HCT116 (cell line): ENCODE measurements around the gene SKA2. TPM values are rescaled to one million over a fixed set of nuclear protein-coding genes. Genes with fewer than 3 reads are reported as not detected.
"Not testable (repeated sequence)": the region's sequence is repeated elsewhere in the genome, so short reads cannot be mapped to it uniquely, and the experiment has no call there.

Experiments
- ATAC-seq: fragments of 200-7000 bp; cut with Tn5 transposase; 2 replicates; pipeline ENCODE4 v1.9.1; 2020; ENCODE audit warnings: mild to moderate bottlenecking, moderate library complexity
- BruUV-seq: library from RNA; stranded (reverse); fragments of 400-500 nt; replicated peaks from 2 replicates; lab custom pipeline; 2021; lab: Mats Ljungman, UMichigan
- CTCF ChIA-PET: fragments of 300-600 bp; sonication (Branson Sonifier 250); formaldehyde crosslinking; loops from one replicate; lab custom pipeline; 2021; ENCODE audit warnings: antibody characterized with exemption; lab: Charles Lee
- POLR2A ChIA-PET: fragments of 300-600, 350-600 bp; sonication (Branson Sonifier 250); formaldehyde crosslinking; loops from one replicate; lab custom pipeline; 2021; ENCODE audit warnings: antibody characterized with exemption; lab: Charles Lee
- RAD21 ChIA-PET, 2 experiments: fragments of 300-600 bp; sonication (Branson Sonifier 250); formaldehyde crosslinking; loops; one replicate each; lab custom pipeline; 2023; ENCODE audit warnings: low total read pairs in 2 of 2; ENCODE audit not compliant: uncharacterized antibody in 2 of 2, unreplicated experiment in 2 of 2, low non-redundant PET in 1 of 2; lab: Charles Lee
- DNase-seq: peaks from one replicate; pipeline ENCODE4 v3.0.0-alpha.2; 2010; ENCODE audit warnings: low read depth, low spot score
- H2AFZ ChIP-seq: fragments of 200-600 bp; shearing (Covaris generic), sonication (generic); 2 replicates; pipeline ENCODE4 v1.6.1; 2017; ENCODE audit warnings: low read depth, mixed run types, mixed read lengths, antibody characterized with exemption, low read length; ENCODE audit not compliant: poor library complexity, severe bottlenecking
- H3K27ac ChIP-seq: 2 replicates; pipeline ENCODE4 v1.5.1; 2012; ENCODE audit warnings: low read depth, low read length
- H3K27me3 ChIP-seq: fragments of 200-600 bp; sonication (generic); 2 replicates; pipeline ENCODE4 v1.6.1; 2016; ENCODE audit warnings: mixed run types, low read length, mixed read lengths; ENCODE audit not compliant: insufficient read depth
- H3K36me3 ChIP-seq, 2 experiments: fragments of 200-500 bp in 1 of 2; fragments of 200-600 bp in 1 of 2; sonication (Bioruptor generic) in 1 of 2; sonication (generic) in 1 of 2; 2 replicates each; pipeline versions ENCODE4 v1.5.1 to v1.6.1; 2014 to 2016; ENCODE audit warnings: low read length in 2 of 2, inconsistent platforms in 1 of 2, mixed read lengths in 1 of 2, mixed run types in 1 of 2; ENCODE audit not compliant: insufficient read depth in 2 of 2, control insufficient read depth in 1 of 2
- H3K4me1 ChIP-seq, 2 experiments: fragments of 200-600 bp in 1 of 2; sonication (generic) in 1 of 2; 2 replicates each; pipeline versions ENCODE4 v1.5.1 to v1.6.1; 2012 to 2017; ENCODE audit warnings: low read length in 2 of 2, inconsistent platforms in 1 of 2, mild to moderate bottlenecking in 1 of 2, mixed read lengths in 1 of 2, mixed run types in 1 of 2, moderate library complexity in 1 of 2; ENCODE audit not compliant: insufficient read depth in 2 of 2, control insufficient read depth in 1 of 2
- H3K4me2 ChIP-seq: fragments of 200-600 bp; sonication (generic); 2 replicates; pipeline ENCODE4 v1.6.1; 2017; ENCODE audit warnings: mixed run types, low read length, mixed read lengths
- H3K4me3 ChIP-seq, 2 experiments: fragments of 200-600 bp in 1 of 2; sonication (generic) in 1 of 2; replicated peaks in 1 of 2; 2 replicates each; pipeline ENCODE4 v1.5.1; 2011 to 2016; ENCODE audit warnings: low read length in 2 of 2, control low read depth in 1 of 2, low read depth in 1 of 2, mild to moderate bottlenecking in 1 of 2, mixed read lengths in 1 of 2, mixed run types in 1 of 2
- H3K79me2 ChIP-seq: fragments of 200-600 bp; sonication (generic); 2 replicates; pipeline ENCODE4 v1.6.1; 2017; ENCODE audit warnings: mild to moderate bottlenecking, mixed run types, low read length, moderate library complexity, mixed read lengths; ENCODE audit not compliant: insufficient read depth
- H3K9ac ChIP-seq: fragments of 200-600 bp; sonication (generic); 2 replicates; pipeline ENCODE4 v1.6.1; 2016; ENCODE audit warnings: low read length, mixed read lengths
- H3K9me2 ChIP-seq: fragments of 200-600 bp; sonication (generic), shearing (Covaris generic); 2 replicates; pipeline ENCODE4 v1.6.1; 2017; ENCODE audit warnings: mixed run types, mild to moderate bottlenecking, moderate library complexity; ENCODE audit not compliant: insufficient read depth
- H3K9me3 ChIP-seq, 2 experiments: fragments of 200-500 bp in 1 of 2; fragments of 200-600 bp in 1 of 2; sonication (Bioruptor generic) in 1 of 2; sonication (generic) in 1 of 2; 2 replicates each; pipeline ENCODE4 v1.6.1; 2014 to 2017; ENCODE audit warnings: low read length in 2 of 2, mixed read lengths in 2 of 2, inconsistent platforms in 1 of 2, low read depth in 1 of 2, mild to moderate bottlenecking in 1 of 2, mixed run types in 1 of 2, moderate library complexity in 1 of 2; ENCODE audit not compliant: control insufficient read depth in 1 of 2, insufficient read depth in 1 of 2
- H4K20me1 ChIP-seq: fragments of 200-600 bp; sonication (generic), shearing (Covaris generic); 2 replicates; pipeline ENCODE4 v1.6.1; 2017; ENCODE audit warnings: mixed run types, mild to moderate bottlenecking, moderate library complexity; ENCODE audit not compliant: insufficient read depth
- EGR1 ChIP-seq: IDR thresholded peaks from 2 replicates; pipeline ENCODE4 v1.6.1; 2012; ENCODE audit warnings: low read depth
- ELF1 ChIP-seq: IDR thresholded peaks from 2 replicates; pipeline ENCODE4 v1.6.1; 2012; ENCODE audit warnings: low read depth, borderline replicate concordance
- EZH2phosphoT487 ChIP-seq: fragments of 200-600 bp; IDR thresholded peaks from 2 replicates; pipeline ENCODE4 v1.6.1; 2018; ENCODE audit warnings: antibody characterized with exemption, borderline replicate concordance
- POLR2AphosphoS5 ChIP-seq: IDR thresholded peaks from 2 replicates; pipeline ENCODE4 v1.6.1; 2011; ENCODE audit warnings: mild to moderate bottlenecking, low read depth, low read length, moderate library complexity
- RAD21 ChIP-seq: IDR thresholded peaks from 2 replicates; pipeline ENCODE4 v1.6.1; 2012; ENCODE audit warnings: low read depth, mild to moderate bottlenecking
- SIN3A ChIP-seq: IDR thresholded peaks from 2 replicates; pipeline ENCODE4 v1.6.1; 2012; ENCODE audit warnings: low read depth
- SP1 ChIP-seq: IDR thresholded peaks from 2 replicates; pipeline ENCODE4 v1.6.1; 2012; ENCODE audit warnings: low read depth
- YY1 ChIP-seq: IDR thresholded peaks from 2 replicates; pipeline ENCODE4 v1.6.1; 2011; ENCODE audit warnings: low read length, low read depth, moderate library complexity, mild to moderate bottlenecking; ENCODE audit not compliant: insufficient replicate concordance; ENCODE audit errors: extremely low read depth
- ZFX ChIP-seq: fragments of 450-650 bp; IDR thresholded peaks from 2 replicates; pipeline ENCODE4 v1.6.1; 2017
- ZNF274 ChIP-seq: fragments of 200-500 bp; sonication (Bioruptor generic); IDR thresholded peaks from 2 replicates; pipeline ENCODE4 v1.6.1; 2014; ENCODE audit warnings: mild to moderate bottlenecking, low read depth, low read length, inconsistent platforms
- intact Hi-C: fragments of 100-400 bp; cut with micrococcal nuclease; formaldehyde crosslinking; loops from 2 replicates; pipeline ENCODE4 v1.10.0; 2022
- total RNA-seq: library from RNA; stranded (reverse); gene quantifications from one replicate; pipeline ENCODE4 v1.2.1, GENCODE V29; 2021; ENCODE audit not compliant: unreplicated experiment
- TF ChIP-seq, protein P1 (sequence below): IDR thresholded peaks from 2 replicates; pipeline ENCODE4 v1.6.1; 2011; ENCODE audit warnings: mild to moderate bottlenecking, low read length, moderate library complexity; ENCODE audit not compliant: insufficient replicate concordance; ENCODE audit errors: extremely low read depth
- TF ChIP-seq, protein P2 (sequence below): IDR thresholded peaks from 2 replicates; pipeline ENCODE4 v1.6.1; 2012
- TF ChIP-seq, protein P3 (sequence below): IDR thresholded peaks from 2 replicates; pipeline ENCODE4 v1.6.1; 2012

The SKA2 gene
- total RNA-seq, 1 experiment from 2014 or later: 72.8 TPM

DNA sequence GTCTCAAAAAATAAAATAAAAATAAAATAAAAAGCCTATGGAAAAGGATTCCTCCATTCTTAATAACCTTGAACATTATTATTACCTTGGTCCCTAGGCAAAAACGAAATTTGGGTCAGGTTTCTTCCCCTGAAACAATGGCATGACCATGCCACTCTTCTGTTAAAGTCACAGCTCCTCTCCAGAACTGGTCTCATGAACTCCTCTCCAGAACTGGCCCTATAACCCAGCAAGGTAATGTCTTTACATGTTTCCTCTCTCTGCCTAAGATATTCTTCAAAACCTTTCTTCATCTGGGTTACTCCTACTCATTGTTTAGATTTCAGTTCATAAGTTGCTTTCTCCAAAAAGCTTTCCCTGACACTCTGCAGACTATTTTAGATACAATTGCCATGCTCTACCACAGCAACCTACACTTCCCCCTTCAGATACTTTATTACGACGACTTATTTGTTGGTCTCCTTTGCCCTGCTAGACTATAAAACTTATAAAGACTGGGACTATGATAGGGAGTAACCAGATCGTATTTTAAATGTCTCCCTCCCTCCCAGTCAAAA lies 61.8 kb downstream of the SKA2 start:
- H3K9me2 ChIP-seq: no peaks in the 10 kb centered on the region
- TF ChIP-seq ZFX: no peak
- no peak for TF ChIP-seq ZNF274
- TF ChIP-seq POLR2AphosphoS5: no peak
- TF ChIP-seq YY1: no peak
- TF ChIP-seq, protein P1, sequence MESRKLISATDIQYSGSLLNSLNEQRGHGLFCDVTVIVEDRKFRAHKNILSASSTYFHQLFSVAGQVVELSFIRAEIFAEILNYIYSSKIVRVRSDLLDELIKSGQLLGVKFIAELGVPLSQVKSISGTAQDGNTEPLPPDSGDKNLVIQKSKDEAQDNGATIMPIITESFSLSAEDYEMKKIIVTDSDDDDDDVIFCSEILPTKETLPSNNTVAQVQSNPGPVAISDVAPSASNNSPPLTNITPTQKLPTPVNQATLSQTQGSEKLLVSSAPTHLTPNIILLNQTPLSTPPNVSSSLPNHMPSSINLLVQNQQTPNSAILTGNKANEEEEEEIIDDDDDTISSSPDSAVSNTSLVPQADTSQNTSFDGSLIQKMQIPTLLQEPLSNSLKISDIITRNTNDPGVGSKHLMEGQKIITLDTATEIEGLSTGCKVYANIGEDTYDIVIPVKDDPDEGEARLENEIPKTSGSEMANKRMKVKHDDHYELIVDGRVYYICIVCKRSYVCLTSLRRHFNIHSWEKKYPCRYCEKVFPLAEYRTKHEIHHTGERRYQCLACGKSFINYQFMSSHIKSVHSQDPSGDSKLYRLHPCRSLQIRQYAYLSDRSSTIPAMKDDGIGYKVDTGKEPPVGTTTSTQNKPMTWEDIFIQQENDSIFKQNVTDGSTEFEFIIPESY: no peak
- no peak for TF ChIP-seq SIN3A
- no peak for TF ChIP-seq SP1
- TF ChIP-seq, protein P2, sequence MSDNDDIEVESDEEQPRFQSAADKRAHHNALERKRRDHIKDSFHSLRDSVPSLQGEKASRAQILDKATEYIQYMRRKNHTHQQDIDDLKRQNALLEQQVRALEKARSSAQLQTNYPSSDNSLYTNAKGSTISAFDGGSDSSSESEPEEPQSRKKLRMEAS: no peak
- no peak for TF ChIP-seq ELF1
- TF ChIP-seq, protein P3, sequence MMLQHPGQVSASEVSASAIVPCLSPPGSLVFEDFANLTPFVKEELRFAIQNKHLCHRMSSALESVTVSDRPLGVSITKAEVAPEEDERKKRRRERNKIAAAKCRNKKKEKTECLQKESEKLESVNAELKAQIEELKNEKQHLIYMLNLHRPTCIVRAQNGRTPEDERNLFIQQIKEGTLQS: no peak
- no peak for TF ChIP-seq EZH2phosphoT487
- TF ChIP-seq EGR1: no peak
- TF ChIP-seq RAD21: no peak
- TF ChIP-seq, all 23 proteins: peak for 0
- Histone ChIP-seq H3K79me2 (peaks cover 74% of the 10 kb centered on the region), H3K4me1 (peaks cover 32 to 35% of the 10 kb centered on the region in 2 experiments), H3K27me3 (no peaks in the 10 kb centered on the region), H3K9me3 (no peaks in the 10 kb centered on the region), H4K20me1 (no peaks in the 10 kb centered on the region), H3K36me3 (peaks cover 9 to 20% of the 10 kb centered on the region in 2 experiments), H3K9ac (peak overlapping the region; percentile 2; the same call in 1 of the 2 replicates), H2AFZ (no peak overlapping the region), H3K4me2 (peak overlapping the region; percentile 45), H3K27ac (no peak overlapping the region), H3K4me3 (no peak overlapping the region)
- POLR2A ChIA-PET: no interaction called here
- DNase-seq (no peak), ATAC-seq (peak; percentile 23)
- intact Hi-C loops: no loop called here
- RAD21 ChIA-PET: no interaction called here
- no TSS peak for BruUV-seq
- CTCF ChIA-PET: no interaction called here

DNA sequence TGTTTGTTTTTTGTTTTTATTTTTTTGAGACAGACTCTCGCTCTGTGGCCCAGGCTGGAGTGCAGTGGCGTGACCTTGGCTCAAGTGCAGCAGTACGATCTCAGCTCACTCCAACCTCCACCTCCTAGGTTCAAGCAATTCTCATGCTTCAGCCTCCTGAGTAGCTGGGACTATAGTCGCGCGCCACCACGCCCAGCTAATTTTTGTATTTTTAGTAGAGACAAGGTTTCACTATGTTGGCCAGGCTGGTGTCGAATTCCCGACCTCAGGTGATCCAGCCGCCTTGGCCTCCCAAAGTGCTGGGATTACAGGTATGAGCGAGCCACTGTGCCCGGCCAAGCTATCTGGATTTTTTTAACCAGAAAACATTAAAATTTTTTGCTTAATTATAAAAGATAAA lies 64.4 kb downstream of the SKA2 start:
- H4K20me1 ChIP-seq, RAD21 ChIA-PET, H3K4me3 ChIP-seq, H3K9ac ChIP-seq, H2AFZ ChIP-seq, H3K9me2 ChIP-seq, BruUV-seq, H3K9me3 ChIP-seq, DNase-seq, intact Hi-C loops, H3K27me3 ChIP-seq, POLR2A ChIA-PET, CTCF ChIA-PET, ATAC-seq, H3K27ac ChIP-seq, H3K4me2 ChIP-seq: not testable (repeated sequence)
- H3K4me1 ChIP-seq: peaks cover 32 to 33% of the 10 kb centered on the region in 2 experiments
- H3K79me2 ChIP-seq: peaks cover 59% of the 10 kb centered on the region
- peaks cover 13 to 16% of the 10 kb centered on the region in 2 experiments for H3K36me3 ChIP-seq
